Epidermal melanocyte (primary cell): ENCODE measurements around the gene ARL14.
"Not testable (repeated sequence)": the region's sequence is repeated elsewhere in the genome, so short reads cannot be mapped to it uniquely, and the experiment has no call there.

ENCODE experiments used
- DNase-seq: peaks from one replicate; pipeline ENCODE4 v3.0.0; 2011; ENCODE audit warnings: low spot score; ENCODE audit not compliant: insufficient read length

The ARL14 gene

DNA sequence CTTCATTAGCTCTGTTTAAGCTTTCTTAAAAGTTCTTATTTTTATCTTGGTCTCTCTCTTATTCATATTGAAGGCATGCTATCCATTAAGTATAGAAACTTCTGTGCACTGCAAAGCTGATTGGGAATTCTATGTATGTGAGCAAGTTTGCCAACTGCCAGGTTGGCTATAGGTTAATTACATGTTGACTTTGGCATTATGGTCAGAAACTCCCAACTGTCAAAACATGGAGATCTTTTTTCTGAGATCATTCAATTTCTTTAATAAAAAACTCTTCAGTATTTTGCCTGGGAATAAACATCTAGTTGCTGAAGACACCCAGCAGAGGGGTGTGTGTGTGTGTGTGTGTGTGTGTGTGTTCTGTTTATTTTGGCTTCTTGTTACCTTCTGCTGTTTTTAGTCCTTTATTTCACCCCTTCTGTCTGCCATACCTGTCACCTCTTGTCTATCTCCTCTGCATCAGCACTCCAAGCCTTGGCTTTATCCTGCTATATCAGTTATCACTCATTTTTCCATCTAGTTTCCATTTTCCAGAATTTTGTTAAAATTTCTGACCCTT lies 1.3 kb upstream of the ARL14 start:
- no peak for DNase-seq

- DNase-seq, result no peak
These were observed 510 bp downstream of the ARL14 start for GRCh38 chr3:160677459-160677881.

GRCh38 chr3:160678292-160678842 lies 1.4 kb downstream of the ARL14 start:
- no peak for DNase-seq

DNA sequence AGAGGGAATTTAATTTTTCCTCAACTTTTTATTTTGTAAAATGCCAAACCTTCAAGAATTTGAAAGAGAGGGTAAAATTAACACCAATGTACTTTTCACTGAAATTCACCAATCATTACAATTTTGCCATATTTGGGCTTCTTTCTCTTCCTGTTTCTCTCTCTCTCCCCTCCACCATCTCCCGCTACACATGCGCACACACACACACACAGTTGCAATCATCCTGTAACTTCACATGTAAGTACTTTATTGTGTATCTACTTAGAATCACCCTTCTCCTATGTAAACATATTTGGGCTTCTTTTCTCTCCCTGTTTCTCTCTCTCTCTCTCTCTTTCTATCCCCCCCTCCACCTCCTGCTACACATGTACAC lies 7.4 kb downstream of the ARL14 start:
- no peak for DNase-seq

- no peak for DNase-seq
These were observed 8.3 kb downstream of the ARL14 start for GRCh38 chr3:160685144-160685766.

DNA sequence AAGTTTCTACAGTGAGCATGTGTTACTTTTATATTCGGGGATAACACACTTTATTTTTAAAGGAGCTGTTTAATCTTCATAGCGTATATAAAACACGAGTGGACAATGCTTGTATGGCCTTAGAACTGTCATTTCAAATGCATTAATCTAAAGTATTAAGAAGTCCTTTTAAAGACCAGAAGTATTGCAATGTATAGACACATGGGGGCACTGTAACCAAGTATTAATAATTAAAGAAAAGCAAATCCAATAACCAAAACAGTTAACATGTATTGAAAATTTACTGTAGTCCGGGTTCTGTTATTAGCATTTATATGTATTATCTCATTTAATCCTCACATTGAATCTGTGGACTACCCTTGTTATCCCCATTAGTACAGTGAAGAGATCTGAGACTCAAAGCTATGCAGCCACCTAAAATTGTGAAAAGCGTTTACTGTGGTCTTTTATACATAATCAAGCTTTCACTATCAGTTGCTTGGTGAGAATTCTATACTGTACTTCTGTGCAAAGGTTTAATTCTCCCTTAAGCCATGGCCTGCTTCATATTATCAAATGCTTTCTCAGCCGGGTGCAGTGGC lies 10.1 kb downstream of the ARL14 start:
- no peak for DNase-seq

DNA sequence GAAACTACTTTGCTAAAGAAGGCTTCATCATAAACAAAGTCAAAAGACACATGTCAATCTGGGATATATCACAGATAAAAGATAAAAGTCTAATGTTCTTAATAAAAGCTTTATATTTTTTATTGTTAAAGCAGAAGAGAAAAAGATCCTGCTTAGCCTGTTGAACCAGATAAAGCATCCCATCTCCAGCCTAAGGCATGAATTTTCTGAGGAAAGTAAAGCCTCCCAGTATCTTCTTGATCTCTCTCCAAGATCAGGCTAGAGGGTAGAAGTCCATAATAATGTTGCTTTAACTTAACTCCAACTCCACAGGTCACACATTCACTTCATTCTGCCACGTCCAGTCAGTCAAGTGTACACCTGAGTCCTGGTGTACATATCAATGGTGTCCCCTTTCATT lies 14.2 kb downstream of the ARL14 start:
- no peak for DNase-seq

DNA sequence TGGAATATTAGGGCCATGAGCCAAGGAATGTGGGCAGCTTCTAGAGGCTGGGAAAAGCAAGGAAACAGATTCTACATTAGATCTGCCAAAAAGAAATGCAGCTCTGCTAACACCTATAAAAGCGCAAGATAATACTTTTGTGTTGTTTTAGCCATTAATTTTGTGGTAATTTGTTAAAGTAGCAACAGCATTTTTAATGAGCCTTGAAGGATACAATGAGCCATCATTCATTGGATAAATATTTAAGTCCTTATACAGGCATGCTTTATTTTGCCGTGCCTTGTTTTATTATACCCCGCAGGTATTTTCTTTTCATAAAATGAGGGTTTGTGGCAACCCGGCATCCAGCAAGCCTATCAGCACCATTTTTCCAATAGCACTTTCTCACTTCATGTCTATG lies 15.0 kb downstream of the ARL14 start:
- DNase-seq, result no peak

DNA sequence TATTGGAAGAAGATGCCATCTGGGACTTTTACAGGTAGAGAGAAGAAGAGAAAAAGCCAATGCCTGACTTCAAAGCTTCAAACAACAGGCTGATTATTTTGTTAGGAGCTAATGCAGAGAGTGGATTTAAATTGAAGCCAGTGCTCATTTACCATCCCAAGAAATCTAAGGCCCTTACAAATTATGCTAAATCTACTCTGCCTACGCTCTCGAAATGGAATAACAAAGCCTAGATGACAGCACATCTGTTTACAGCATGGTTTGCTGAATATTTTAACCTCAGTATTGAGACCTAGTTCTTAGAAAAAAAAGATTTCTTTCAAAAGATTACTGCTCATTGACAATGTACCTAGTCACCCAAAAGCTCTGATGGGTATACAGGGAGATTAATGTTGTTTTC lies 16.2 kb downstream of the ARL14 start:
- DNase-seq, result no peak

- DNase-seq, result no peak
These were observed 17.4 kb downstream of the ARL14 start for GRCh38 chr3:160694345-160694744.

DNA sequence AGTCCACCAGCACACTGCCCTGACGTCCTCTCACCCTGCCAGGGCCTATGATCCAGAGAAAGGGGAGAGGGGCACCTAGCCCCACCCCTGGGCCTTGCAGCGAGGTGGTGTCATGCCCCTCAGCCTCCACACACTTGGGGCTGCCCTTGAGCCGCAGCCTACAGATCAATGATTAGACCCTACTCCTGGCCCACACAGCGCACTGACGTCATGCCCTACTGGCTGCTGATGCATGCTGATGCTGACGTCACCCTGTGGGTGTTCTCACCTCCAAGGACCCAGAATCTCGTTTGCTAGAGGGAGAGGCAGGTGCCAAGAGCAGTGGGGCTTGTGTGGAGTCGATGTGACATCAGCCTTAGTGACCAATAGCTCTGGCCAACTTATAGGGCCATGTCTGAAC lies 18.0 kb downstream of the ARL14 start:
- DNase-seq, result no peak

GRCh38 chr3:160695915-160696327 lies 19.0 kb downstream of the ARL14 start:
- no peak for DNase-seq

- no peak for DNase-seq
These were observed 20.8 kb downstream of the ARL14 start for GRCh38 chr3:160697637-160698380.

DNA sequence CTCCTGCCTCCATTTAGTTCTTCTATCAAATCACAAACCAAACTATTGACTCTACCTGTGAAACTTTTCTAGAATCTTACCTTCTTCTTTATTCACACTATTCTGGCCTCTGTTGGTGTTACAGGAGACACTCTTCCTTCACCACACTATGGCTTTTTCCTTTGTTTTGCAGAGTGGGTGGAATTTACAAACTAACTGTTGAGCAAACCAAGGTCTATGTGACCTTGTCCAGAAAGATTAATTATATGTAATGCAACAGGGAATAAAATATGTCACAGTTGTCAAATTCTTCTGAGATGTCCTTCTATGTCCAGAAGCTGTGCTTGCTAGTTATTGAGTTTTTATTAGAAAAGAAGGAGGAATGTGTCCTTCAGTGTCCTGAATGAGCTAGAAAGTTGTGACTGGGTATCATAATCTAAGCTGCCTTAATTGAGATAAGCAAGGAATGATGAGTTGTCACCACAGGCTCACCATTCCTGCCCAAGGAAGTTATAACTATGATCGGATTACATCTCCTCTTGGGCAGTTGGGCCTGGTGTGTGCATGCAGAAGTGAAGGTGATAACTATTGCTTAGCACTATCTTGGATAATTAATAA lies 21.7 kb downstream of the ARL14 start:
- no peak for DNase-seq

- no peak for DNase-seq
These were observed 24.5 kb downstream of the ARL14 start for GRCh38 chr3:160701490-160701889.

DNA sequence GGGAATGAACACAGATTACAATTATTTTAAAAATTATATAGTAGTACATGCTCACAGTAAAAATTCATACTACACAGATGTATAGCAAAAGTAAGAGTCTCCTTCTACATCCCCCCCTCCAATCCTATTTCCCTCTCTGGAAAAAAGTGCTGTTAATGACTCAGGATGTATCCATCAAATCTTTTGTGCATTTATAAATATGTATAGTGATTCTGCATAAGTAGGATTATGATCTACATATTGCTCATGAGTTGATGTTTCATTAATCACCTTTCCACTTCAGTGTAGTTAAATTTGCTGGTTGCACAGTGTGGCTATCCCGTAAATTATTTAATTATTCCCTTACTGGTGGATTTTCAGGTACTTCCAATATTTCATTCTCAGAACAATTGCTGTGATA lies 25.3 kb downstream of the ARL14 start:
- DNase-seq, result no peak

GRCh38 chr3:160703974-160704373 lies 27.0 kb downstream of the ARL14 start:
- DNase-seq, result no peak

DNA sequence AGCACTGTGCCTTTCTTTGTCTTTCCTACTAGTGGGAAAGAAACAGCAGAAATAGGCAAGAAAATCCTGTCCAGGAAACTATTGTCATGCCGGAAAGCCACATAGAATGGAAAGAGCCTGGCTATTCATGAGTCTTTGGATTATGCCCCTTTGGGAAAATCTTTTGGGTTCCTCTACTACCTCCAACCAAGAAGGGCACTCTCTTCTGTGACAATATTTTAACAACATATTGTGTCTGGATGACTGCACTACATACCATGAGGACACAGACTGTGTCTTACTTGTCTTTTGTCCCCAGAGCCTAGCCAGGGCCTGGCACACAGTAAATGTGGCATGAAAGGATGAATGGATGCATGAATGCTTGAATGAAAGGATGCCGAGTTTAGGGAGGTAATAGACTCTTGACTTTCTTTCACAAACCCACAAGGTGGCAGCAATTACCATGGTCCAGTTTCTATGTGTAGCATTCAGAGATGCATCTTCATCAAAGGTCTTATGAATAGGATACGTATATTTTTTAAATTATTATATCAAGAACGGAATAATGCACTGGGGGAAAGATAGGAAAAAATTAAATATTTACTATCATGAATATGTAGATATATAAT lies 30.3 kb downstream of the ARL14 start:
- no peak for DNase-seq

DNA sequence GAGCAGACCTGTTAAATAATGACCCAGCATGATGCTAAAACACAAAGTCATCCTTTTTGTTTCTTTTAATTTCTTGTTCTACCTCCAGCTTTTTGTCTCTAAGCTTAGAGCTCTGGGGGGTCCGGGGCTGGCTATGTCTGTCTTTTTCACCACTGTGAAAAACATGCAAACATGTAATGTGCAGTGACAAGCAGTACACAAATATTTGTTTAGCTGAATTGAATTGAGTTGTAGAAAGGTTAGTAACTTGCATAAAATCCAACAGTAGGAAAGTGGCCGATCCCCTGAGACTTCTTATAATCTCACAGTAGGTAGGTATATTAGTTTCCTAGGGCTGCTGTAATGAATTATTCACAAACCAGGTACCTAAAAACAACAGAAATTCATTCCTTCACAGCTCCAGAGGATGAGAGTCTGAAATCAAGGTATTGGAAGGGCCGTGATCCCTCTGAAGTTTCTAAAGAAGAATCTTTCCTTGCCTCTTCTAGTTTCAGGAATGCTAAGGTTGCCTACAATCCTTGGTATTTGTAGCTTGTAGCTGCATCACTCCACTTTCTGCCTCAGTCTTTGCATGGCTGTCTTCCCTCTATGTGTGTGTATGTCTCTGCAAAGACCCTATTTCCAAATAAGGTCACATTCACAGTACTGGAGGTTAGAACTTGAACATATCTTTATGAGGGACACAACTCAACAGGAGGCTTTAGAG lies 32.7 kb downstream of the ARL14 start:
- DNase-seq, result no peak

- not testable (repeated sequence) for DNase-seq
These were observed 36.2 kb downstream of the ARL14 start for GRCh38 chr3:160713144-160713543.

- DNase-seq, result no peak
These were observed 42.8 kb downstream of the ARL14 start for GRCh38 chr3:160719710-160720109.
